ENCODE results near the gene SLC17A4. TPM values are rescaled to one million over a fixed set of nuclear protein-coding genes. Genes with fewer than 3 reads are reported as not detected.

SLC17A4 gene
- total RNA-seq, 4 donors from 2014 or later = not detected

DNA sequence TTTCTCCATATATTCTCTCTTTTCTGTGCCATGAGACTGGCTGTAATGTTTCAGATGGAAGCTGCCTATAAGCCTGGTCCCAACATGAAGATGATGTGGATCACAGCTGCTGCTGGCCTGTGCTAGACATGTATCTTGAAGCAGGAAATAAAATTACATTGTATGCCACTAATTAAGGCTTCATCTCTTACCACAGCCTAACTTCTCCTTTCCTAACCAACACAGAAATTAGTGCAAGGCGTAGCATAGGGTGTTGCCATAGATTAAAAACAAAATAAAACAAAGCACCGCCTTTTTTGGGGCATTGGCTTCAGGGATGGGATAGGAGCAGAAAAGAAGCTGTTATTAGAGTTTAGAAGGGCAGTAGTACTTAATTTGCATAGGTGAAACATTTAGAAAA lies 4.7 kb upstream of the SLC17A4 start:
- TF ChIP-seq, protein P1, sequence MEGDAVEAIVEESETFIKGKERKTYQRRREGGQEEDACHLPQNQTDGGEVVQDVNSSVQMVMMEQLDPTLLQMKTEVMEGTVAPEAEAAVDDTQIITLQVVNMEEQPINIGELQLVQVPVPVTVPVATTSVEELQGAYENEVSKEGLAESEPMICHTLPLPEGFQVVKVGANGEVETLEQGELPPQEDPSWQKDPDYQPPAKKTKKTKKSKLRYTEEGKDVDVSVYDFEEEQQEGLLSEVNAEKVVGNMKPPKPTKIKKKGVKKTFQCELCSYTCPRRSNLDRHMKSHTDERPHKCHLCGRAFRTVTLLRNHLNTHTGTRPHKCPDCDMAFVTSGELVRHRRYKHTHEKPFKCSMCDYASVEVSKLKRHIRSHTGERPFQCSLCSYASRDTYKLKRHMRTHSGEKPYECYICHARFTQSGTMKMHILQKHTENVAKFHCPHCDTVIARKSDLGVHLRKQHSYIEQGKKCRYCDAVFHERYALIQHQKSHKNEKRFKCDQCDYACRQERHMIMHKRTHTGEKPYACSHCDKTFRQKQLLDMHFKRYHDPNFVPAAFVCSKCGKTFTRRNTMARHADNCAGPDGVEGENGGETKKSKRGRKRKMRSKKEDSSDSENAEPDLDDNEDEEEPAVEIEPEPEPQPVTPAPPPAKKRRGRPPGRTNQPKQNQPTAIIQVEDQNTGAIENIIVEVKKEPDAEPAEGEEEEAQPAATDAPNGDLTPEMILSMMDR (IDR thresholded peaks at IDR 0.05) = no peak
- TF ChIP-seq POLR2A (IDR thresholded peaks at IDR 0.05) = no peak
- no peak for DNase-seq
- H3K27ac ChIP-seq = no peak overlapping the region
- no peaks in the 10 kb centered on the region for H3K36me3 ChIP-seq
- H3K4me3 ChIP-seq = no peak overlapping the region
- intact Hi-C loops (cut with DNase I) = no loop called here
- H3K9me3 ChIP-seq = no peaks in the 10 kb centered on the region
- H3K27me3 ChIP-seq = no peaks in the 10 kb centered on the region
- no peaks in the 10 kb centered on the region for H3K4me1 ChIP-seq
- 44 to 89% methylated on average over 2 of the region's 2 CpGs for WGBS, 2 donors

DNA sequence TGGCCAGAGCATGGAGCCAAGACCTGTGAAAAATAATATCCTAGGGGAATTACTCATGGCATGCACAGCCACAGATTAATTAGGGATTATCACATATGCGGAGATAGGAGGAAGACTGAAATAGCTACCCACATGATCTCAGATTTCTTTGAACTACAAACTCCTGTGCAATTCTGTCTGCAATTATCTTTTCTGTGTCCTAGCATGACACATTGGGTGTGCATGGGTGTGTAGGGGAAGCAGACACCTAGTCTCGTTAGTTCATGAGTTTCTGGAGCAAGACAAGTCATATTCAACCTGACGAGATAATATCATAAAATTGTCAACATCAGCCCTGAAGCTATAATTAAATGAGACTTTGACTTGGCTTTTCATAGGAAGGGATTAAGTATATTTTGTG lies 3.6 kb upstream of the SLC17A4 start:
- TF ChIP-seq, protein P1 (IDR thresholded peaks at IDR 0.05) = no peak
- no peak for TF ChIP-seq POLR2A (IDR thresholded peaks at IDR 0.05)
- intact Hi-C loops (cut with DNase I) = no loop called here
- WGBS, 2 donors = 54 to 56% methylated on average over 2 to 3 of the region's 3 CpGs

DNA sequence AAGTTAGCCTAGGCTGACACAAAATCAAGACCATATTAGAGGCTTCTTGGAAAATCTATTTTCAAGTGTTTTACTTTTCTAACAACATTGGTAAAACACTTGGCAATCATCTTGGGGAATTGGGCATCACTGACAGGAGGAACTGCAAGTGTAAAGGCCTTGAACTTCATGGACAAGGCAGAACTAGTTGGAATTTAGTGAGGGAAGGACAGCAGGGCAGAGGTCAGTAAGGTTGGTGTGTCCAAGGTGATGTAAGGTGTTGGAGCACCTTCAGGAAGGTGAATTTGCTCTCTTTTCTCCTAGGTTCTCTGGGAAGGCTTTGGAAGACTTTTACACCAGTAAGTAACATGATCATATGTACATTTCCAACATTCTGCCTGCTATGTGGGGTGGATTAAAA lies 1.5 kb upstream of the SLC17A4 start:
- no peak for DNase-seq
- peaks cover 0 to 7% (median 0%) of the 10 kb centered on the region in 4 donors for H3K27me3 ChIP-seq
- no peak overlapping the region for H3K27ac ChIP-seq
- no peaks in the 10 kb centered on the region for H3K4me1 ChIP-seq
- H3K36me3 ChIP-seq = no peaks in the 10 kb centered on the region
- no peak overlapping the region for H3K4me3 ChIP-seq
- H3K9me3 ChIP-seq = no peaks in the 10 kb centered on the region
- no peak for TF ChIP-seq POLR2A (IDR thresholded peaks at IDR 0.05)
- TF ChIP-seq, protein P1 (IDR thresholded peaks at IDR 0.05) = no peak
- intact Hi-C loops (cut with DNase I) = no loop called here

More for the DNA sequence above, 3.6 kb upstream of the SLC17A4 start:
- H3K27ac ChIP-seq = no peak overlapping the region
- no peaks in the 10 kb centered on the region for H3K27me3 ChIP-seq
- no peaks in the 10 kb centered on the region for H3K36me3 ChIP-seq
- no peaks in the 10 kb centered on the region for H3K4me1 ChIP-seq
- H3K4me3 ChIP-seq = no peak overlapping the region
- DNase-seq = no peak
- no peaks in the 10 kb centered on the region for H3K9me3 ChIP-seq

DNA sequence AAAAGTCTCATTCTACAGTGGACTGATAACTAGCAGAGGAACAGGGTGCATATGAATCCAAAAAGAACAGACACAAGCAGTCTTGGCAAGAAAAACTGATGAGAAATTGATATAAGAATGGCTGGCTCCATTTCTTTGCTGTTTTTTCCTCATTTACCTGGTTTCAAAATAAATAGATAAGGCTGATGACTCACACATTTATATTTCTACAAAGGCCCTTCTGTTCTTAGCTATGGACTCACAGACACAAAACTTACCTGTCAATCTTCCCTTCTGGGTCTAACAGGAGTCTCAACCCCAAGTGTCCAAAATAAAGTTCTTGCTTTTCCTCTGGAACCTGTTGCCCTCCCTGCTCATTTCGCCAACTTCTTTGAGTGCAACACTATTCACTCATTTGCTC lies 941 bp downstream of the SLC17A4 start:
- TF ChIP-seq, protein P1 (IDR thresholded peaks at IDR 0.05) = no peak
- no peak for TF ChIP-seq POLR2A (IDR thresholded peaks at IDR 0.05)
- WGBS, 2 donors = 93 to 96% methylated on average over 1 of the region's 1 CpG
- no peak for DNase-seq
- H3K4me1 ChIP-seq = no peaks in the 10 kb centered on the region
- H3K27ac ChIP-seq = no peak overlapping the region
- H3K36me3 ChIP-seq = no peaks in the 10 kb centered on the region
- no peak overlapping the region for H3K4me3 ChIP-seq
- peaks cover 0 to 10% (median 0%) of the 10 kb centered on the region in 4 donors for H3K27me3 ChIP-seq
- intact Hi-C loops (cut with DNase I) = no loop called here
- no peaks in the 10 kb centered on the region for H3K9me3 ChIP-seq

DNA sequence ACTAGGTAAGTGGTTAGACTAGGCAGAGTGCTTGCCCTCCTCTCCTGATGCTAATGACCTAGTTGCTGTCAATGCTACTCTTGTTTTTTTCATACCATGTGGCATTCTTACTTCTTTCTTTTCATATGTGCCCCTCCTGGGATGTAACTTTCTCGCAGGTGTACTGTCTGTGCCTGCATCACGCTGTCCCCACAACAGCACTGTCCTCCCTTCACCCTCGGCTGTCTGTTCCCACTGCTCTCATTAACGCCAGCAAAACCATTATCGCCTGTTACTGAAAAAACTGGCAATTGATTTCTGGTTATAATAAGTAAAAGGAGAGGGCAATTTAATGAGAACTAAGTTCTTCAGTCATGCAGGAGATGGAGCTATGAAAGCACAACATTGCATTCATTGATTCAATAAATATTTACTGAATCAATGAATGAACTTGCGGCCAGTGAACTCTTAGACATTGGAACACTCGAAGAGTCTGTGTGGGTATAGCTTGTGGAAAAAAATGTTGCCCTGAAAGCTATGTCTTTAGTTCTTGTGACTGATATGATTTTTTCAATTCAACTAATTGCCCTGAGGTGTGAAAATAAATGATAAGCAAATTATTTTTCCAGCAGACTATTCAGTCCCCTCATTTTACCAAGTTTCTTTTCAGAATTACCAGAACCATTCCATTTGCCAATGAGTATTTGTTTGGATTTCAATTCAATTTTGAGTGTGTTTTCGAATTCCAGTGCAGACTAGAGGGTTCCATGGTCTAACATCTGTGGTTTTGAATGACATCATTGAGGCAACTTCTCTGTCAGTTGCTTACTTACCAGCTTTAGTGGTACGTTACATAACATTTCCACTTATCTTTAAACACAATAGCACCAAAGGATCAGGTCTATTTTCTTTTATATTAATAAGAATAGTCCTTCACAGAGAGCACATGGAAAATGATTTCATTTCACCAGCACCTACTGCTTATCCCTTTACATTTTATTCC lies 2.1 kb downstream of the SLC17A4 start:
- no peak for DNase-seq
- Histone ChIP-seq H3K36me3 (no peaks in the 10 kb centered on the region), H3K27me3 (peaks cover 0 to 10% (median 0%) of the 10 kb centered on the region in 4 donors), H3K9me3 (no peaks in the 10 kb centered on the region), H3K27ac (no peak overlapping the region), H3K4me1 (no peaks in the 10 kb centered on the region), H3K4me3 (no peak overlapping the region)
- TF ChIP-seq, protein P1 (IDR thresholded peaks at IDR 0.05) = no peak
- TF ChIP-seq POLR2A (IDR thresholded peaks at IDR 0.05) = no peak
- WGBS, 2 donors = 69 to 73% methylated on average over 9 of the region's 9 CpGs
- intact Hi-C loops (cut with DNase I) = no loop called here

Data from esophagus squamous epithelium (tissue), 5 donors.